ENCODE measurements around the gene CEP70.

The CEP70 gene

GRCh38 chr3:138594935-138595610 is 1.0 kb upstream of the CEP70 start:
- H3K36me3 ChIP-seq = no peaks in the 10 kb centered on the region
- H3K27ac ChIP-seq = no peak overlapping the region
- peaks cover 7 to 14% of the 10 kb centered on the region in 2 experiments for H3K4me1 ChIP-seq (ENCODE audit: control insufficient read depth in 1 of 2, insufficient read depth in 1 of 2, low read depth in 1 of 2, low read length in 1 of 2)
- H3K9me3 ChIP-seq = no peaks in the 10 kb centered on the region
- peak overlapping the region; percentile 83 to 97 for H3K4me3 ChIP-seq (ENCODE audit: low read depth in 1 of 2, low read length in 1 of 2)
- H3K27me3 ChIP-seq = peaks cover 38% of the 10 kb centered on the region
- no peak for TF ChIP-seq CTCF (IDR thresholded peaks at IDR 0.05)

- H3K4me3 ChIP-seq (ENCODE audit: low read depth in 1 of 2, low read length in 1 of 2) = peak overlapping the region; percentile 83 to 97
Measured at GRCh38 chr3:138593488-138594149, 441 bp downstream of the CEP70 start.

DNA sequence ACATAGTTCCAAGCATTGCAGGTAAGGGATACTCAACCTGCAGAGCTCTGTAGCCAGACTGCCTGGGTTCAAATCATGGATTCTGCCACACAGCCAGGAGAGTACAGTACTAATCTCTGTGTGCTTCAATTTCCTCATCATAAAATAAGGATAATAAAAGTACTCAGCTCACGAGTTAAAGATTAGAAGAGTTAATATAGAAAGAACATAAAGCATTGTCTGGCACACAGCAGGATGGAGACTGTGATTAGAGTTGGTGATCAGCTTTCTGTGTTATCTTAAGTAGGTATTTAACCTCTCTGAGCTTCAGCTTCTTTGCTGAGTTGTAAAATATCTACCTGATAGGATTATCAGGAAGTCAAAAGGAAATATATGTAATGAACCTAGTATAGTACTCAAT is 2.7 kb downstream of the CEP70 start:
- no peaks in the 10 kb centered on the region for H3K9me3 ChIP-seq

More at GRCh38 chr3:138593488-138594149, 441 bp downstream of the CEP70 start:
- Histone ChIP-seq H3K4me1 (ENCODE audit: control insufficient read depth in 1 of 2, insufficient read depth in 1 of 2, low read depth in 1 of 2, low read length in 1 of 2) (peaks cover 7 to 14% of the 10 kb centered on the region in 2 experiments), H3K36me3 (no peaks in the 10 kb centered on the region), H3K27ac (no peak overlapping the region), H3K9me3 (no peaks in the 10 kb centered on the region), H3K27me3 (peaks cover 37% of the 10 kb centered on the region)
- no peak for TF ChIP-seq CTCF (IDR thresholded peaks at IDR 0.05)

GRCh38 chr3:138588445-138588844 is 5.6 kb downstream of the CEP70 start:
- Histone ChIP-seq H3K27me3 (peaks cover 23% of the 10 kb centered on the region), H3K4me1 (ENCODE audit: control insufficient read depth in 1 of 2, insufficient read depth in 1 of 2, low read depth in 1 of 2, low read length in 1 of 2) (peaks cover 0 to under 1% of the 10 kb centered on the region in 2 experiments), H3K9me3 (no peaks in the 10 kb centered on the region), H3K36me3 (no peaks in the 10 kb centered on the region), H3K4me3 (ENCODE audit: low read depth in 1 of 2, low read length in 1 of 2) (no peak overlapping the region), H3K27ac (no peak overlapping the region)
- TF ChIP-seq CTCF (IDR thresholded peaks at IDR 0.05) = no peak

More for the DNA sequence above, 2.7 kb downstream of the CEP70 start:
- Histone ChIP-seq H3K27me3 (peaks cover 37% of the 10 kb centered on the region), H3K36me3 (no peaks in the 10 kb centered on the region), H3K4me1 (ENCODE audit: control insufficient read depth in 1 of 2, insufficient read depth in 1 of 2, low read depth in 1 of 2, low read length in 1 of 2) (peaks cover 7 to 14% of the 10 kb centered on the region in 2 experiments), H3K4me3 (ENCODE audit: low read depth in 1 of 2, low read length in 1 of 2) (no peak overlapping the region), H3K27ac (no peak overlapping the region)
- TF ChIP-seq CTCF (IDR thresholded peaks at IDR 0.05) = no peak

GRCh38 chr3:138587374-138587773 is 6.7 kb downstream of the CEP70 start:
- Histone ChIP-seq H3K27ac (no peak overlapping the region), H3K4me3 (ENCODE audit: low read depth in 1 of 2, low read length in 1 of 2) (no peak overlapping the region), H3K27me3 (peaks cover 12% of the 10 kb centered on the region), H3K9me3 (no peaks in the 10 kb centered on the region), H3K4me1 (ENCODE audit: control insufficient read depth in 1 of 2, insufficient read depth in 1 of 2, low read depth in 1 of 2, low read length in 1 of 2) (no peaks in the 10 kb centered on the region), H3K36me3 (no peaks in the 10 kb centered on the region)
- no peak for TF ChIP-seq CTCF (IDR thresholded peaks at IDR 0.05)
